K562 (cell line): ENCODE data around the gene NDUFAF8. TPM values are rescaled to one million over a fixed set of nuclear protein-coding genes. Genes with fewer than 3 reads are reported as not detected.

Experiments used
- ATAC-seq: fragments of 200-7000 bp; cut with Tn5 transposase; 3 replicates; pipeline ENCODE4 v1.9.1; 2020; ENCODE audit warnings: moderate library complexity
- BruUV-seq: library from RNA; stranded (reverse); fragments of 400-500 nt; replicated peaks from 2 replicates; lab custom pipeline; 2021; lab: Mats Ljungman, UMichigan
- CTCF ChIA-PET: fragments of 300-600 bp; formaldehyde crosslinking; extraction: SDS; loops from one replicate; lab custom pipeline; 2021; ENCODE audit warnings: low intra/inter-chr PET ratio; lab: Yijun Ruan, JAX
- POLR2A ChIA-PET: fragments of 300-600, 350-650 bp; sonication (Branson Sonifier 250); formaldehyde crosslinking; extraction: SDS; loops from one replicate; lab custom pipeline; 2021; ENCODE audit warnings: antibody characterized with exemption, inconsistent platforms; lab: Yijun Ruan, JAX
- DNase-seq, 4 experiments: peaks; one replicate each; pipeline versions ENCODE4 v3.0.0 to v3.0.0-alpha.2; 2011 to 2018; ENCODE audit warnings: low spot score in 3 of 4, mixed read lengths in 3 of 4; ENCODE audit errors: extremely low read depth in 1 of 4
- FAIRE-seq: peaks from 2 replicates; lab custom pipeline; 2011; peaks lifted over from hg19 to GRCh38; lab: Jason Lieb, UNC
- H2AFZ ChIP-seq: 2 replicates; pipeline ENCODE4 v1.6.0; 2011; ENCODE audit warnings: low read depth, low read length, control low read depth, inconsistent platforms
- H3K27ac ChIP-seq: fragments of 200-600 bp; 3 replicates; pipeline ENCODE4 v1.8.0; 2011; ENCODE audit warnings: low read depth, mild to moderate bottlenecking, control low read depth, inconsistent platforms, low read length, moderate library complexity, mixed read lengths; ENCODE audit errors: extremely low read depth
- H3K27me3 ChIP-seq, 2 experiments: fragments of 300-600 bp in 1 of 2; 2 replicates in 1 of 2; 3 replicates in 1 of 2; pipeline versions ENCODE4 v1.6.0 to v1.8.0; 2011; ENCODE audit warnings: inconsistent platforms in 2 of 2, low read length in 2 of 2, mild to moderate bottlenecking in 1 of 2, mixed read lengths in 1 of 2, moderate library complexity in 1 of 2; ENCODE audit not compliant: control insufficient read depth in 2 of 2, insufficient read depth in 2 of 2
- H3K36me3 ChIP-seq: fragments of 300-600 bp; 3 replicates; pipeline ENCODE4 v1.8.0; 2011; ENCODE audit warnings: mild to moderate bottlenecking, low read length, inconsistent platforms; ENCODE audit not compliant: control insufficient read depth, insufficient read depth
- H3K4me1 ChIP-seq, 2 experiments: fragments of 200-600 bp in 1 of 2; replicated peaks in 1 of 2; 2 replicates in 1 of 2; 3 replicates in 1 of 2; pipeline versions ENCODE4 v1.5.1 to v1.8.0; 2011; ENCODE audit warnings: inconsistent platforms in 2 of 2, low read length in 2 of 2, mild to moderate bottlenecking in 1 of 2, mixed read lengths in 1 of 2, moderate library complexity in 1 of 2; ENCODE audit not compliant: control insufficient read depth in 2 of 2, insufficient read depth in 2 of 2
- H3K4me2 ChIP-seq: 2 replicates; pipeline ENCODE4 v1.6.1; 2011; ENCODE audit warnings: low read length, control low read depth, inconsistent platforms, mixed read lengths; ENCODE audit not compliant: insufficient read depth
- H3K4me3 ChIP-seq: fragments of 200-600 bp; sonication (generic), shearing (Covaris generic); 2 replicates; pipeline ENCODE4 v1.5.1; 2016; ENCODE audit warnings: control low read depth, inconsistent platforms
- H3K79me2 ChIP-seq: fragments of 200-600 bp; 3 replicates; pipeline ENCODE4 v1.8.0; 2011; ENCODE audit warnings: low read length, inconsistent platforms; ENCODE audit not compliant: control insufficient read depth, insufficient read depth
- H3K9ac ChIP-seq, 2 experiments: 2 replicates each; pipeline versions ENCODE4 v1.6.0 to v1.6.1; 2011; ENCODE audit warnings: low read depth in 2 of 2, low read length in 2 of 2, control low read depth in 1 of 2, inconsistent platforms in 1 of 2, mild to moderate bottlenecking in 1 of 2, mixed read lengths in 1 of 2; ENCODE audit not compliant: insufficient read depth in 1 of 2
- H3K9me1 ChIP-seq: one replicate; pipeline ENCODE4 v1.6.0; 2011; ENCODE audit warnings: inconsistent platforms, mild to moderate bottlenecking, low read length, moderate library complexity; ENCODE audit not compliant: control insufficient read depth, insufficient read depth
- H3K9me3 ChIP-seq: replicated peaks from 2 replicates; pipeline ENCODE4 v1.5.1; 2011; ENCODE audit warnings: low read depth, low read length, inconsistent platforms; ENCODE audit not compliant: control insufficient read depth, insufficient read depth
- H4K20me1 ChIP-seq: replicated peaks from 2 replicates; pipeline ENCODE4 v1.6.1; 2011; ENCODE audit warnings: low read length, inconsistent platforms, mixed read lengths; ENCODE audit not compliant: control insufficient read depth, insufficient read depth
- BRF1 ChIP-seq: IDR thresholded peaks from 3 replicates; pipeline ENCODE4 v1.6.1; 2011; ENCODE audit warnings: borderline replicate concordance, mild to moderate bottlenecking; ENCODE audit not compliant: insufficient read length; ENCODE audit errors: extremely low read depth
- KAT7 ChIP-seq: sonication (generic); formaldehyde crosslinking; IDR thresholded peaks from 2 replicates; pipeline ENCODE4 v1.8.0; 2022; ENCODE audit warnings: missing genetic modification reagents, mild to moderate bottlenecking, borderline replicate concordance
- LCOR ChIP-seq: sonication (generic); formaldehyde crosslinking; IDR thresholded peaks from 2 replicates; pipeline ENCODE4 v1.8.0; 2022; ENCODE audit warnings: mild to moderate bottlenecking, missing genetic modification reagents
- RAD51 ChIP-seq: fragments of 450-650 bp; IDR thresholded peaks from 2 replicates; pipeline ENCODE4 v1.7.1; 2016; ENCODE audit warnings: low read depth, mild to moderate bottlenecking, borderline replicate concordance
- WGBS: fragments of 100-300 bp; shearing (Covaris generic); methylation state at CpG from one replicate; pipeline ENCODE4 v1.1.6; 2016; ENCODE audit warnings: low coverage, mixed read lengths; ENCODE audit not compliant: insufficient coverage; ENCODE audit errors: missing lambda C conversion rate; 5-methylcytosine and 5-hydroxymethylcytosine counted together
- in situ Hi-C: fragments of 300-500 bp; cut with MboI; formaldehyde crosslinking; loops from 4 replicates; pipeline ENCODE4 v1.15.0; 2018; ENCODE audit warnings: inconsistent platforms, mixed read lengths
- intact Hi-C: fragments of 100-400 bp; cut with micrococcal nuclease; formaldehyde crosslinking; loops from 2 replicates; pipeline ENCODE4 v1.14.2; 2022
- polyA plus RNA-seq, 8 experiments: library from polyadenylated mRNA; depleted of rRNA in 4 of 8; stranded (reverse) in 5 of 8; unstranded in 3 of 8; fragments of >200 nt; fragmentation: Nextera tagmentation in 2 of 8; fragmentation: Illumina TruSeq in 1 of 8; extraction: Ambion mirVana in 2 of 8; extraction: Trizol in 1 of 8; gene quantifications; 2 replicates each; pipeline versions ENCODE4 v1.2.1 to v1.2.3, GENCODE V29; 2011 to 2014; ENCODE audit warnings: inconsistent platforms in 1 of 8, missing spikeins in 1 of 8
- total RNA-seq, 7 experiments: library from RNA; depleted of rRNA in 6 of 7; stranded (reverse); fragments of >200 nt in 6 of 7; fragmentation: Illumina TruSeq in 2 of 7; extraction: Trizol in 2 of 7; gene quantifications; 2 replicates each; pipeline versions ENCODE4 v1.2.1 to v1.2.3, GENCODE V29; 2011 to 2021; ENCODE audit warnings: low replicate concordance in 1 of 7

Gene NDUFAF8
- total and polyA plus RNA-seq, 9 of the 15 experiments (the other 6 are each of a cell fraction or from before 2014, with no cell fraction given): 13.5 to 144 (median 90.0) TPM

- TF ChIP-seq BRF1 (no peak), RAD51 (no peak), KAT7 (CRISPR knock-in tag) (no peak)
Observed at GRCh38 chr17:81218991-81219390, 20.1 kb upstream of the NDUFAF8 start (continued).

GRCh38 chr17:81219476-81220180 is 19.5 kb upstream of the NDUFAF8 start:
- no peaks in the 10 kb centered on the region for H3K27me3 ChIP-seq
- peaks cover 9 to 45% of the 10 kb centered on the region in 2 experiments for H3K4me1 ChIP-seq
- peaks cover 5% of the 10 kb centered on the region; the same call in 2 of the 3 replicates for H3K79me2 ChIP-seq
- H3K27ac ChIP-seq: no peak overlapping the region
- intact Hi-C loops: loop anchor here (10.0 kb wide), 1 partner anchor 235 kb away; no protein-coding TSS in a partner anchor
- WGBS: 92% methylated on average over 22 of the region's 24 CpGs
- H3K36me3 ChIP-seq: peaks cover 8% of the 10 kb centered on the region; the same call in 1 of the 3 replicates
- H3K4me3 ChIP-seq: no peak overlapping the region
- H3K4me2 ChIP-seq: no peak overlapping the region
- DNase-seq: no peak
- H3K9ac ChIP-seq: peak overlapping the region in 1 of 2 experiments; percentile 81; a peak in 2 of 4 replicates
- BruUV-seq: no TSS peak
- H2AFZ ChIP-seq: no peak overlapping the region
- ATAC-seq: no peak
- POLR2A ChIA-PET: interaction anchor here (0.5 to 1.0 kb wide), 4 partner anchors 38 to 200 kb away, joined by 3 read pairs; no protein-coding TSS in a partner anchor
- TF ChIP-seq LCOR: no peak
- H3K9me3 ChIP-seq: no peaks in the 10 kb centered on the region
- H4K20me1 ChIP-seq: no peaks in the 10 kb centered on the region
- no peak for FAIRE-seq
- in situ Hi-C loops: no loop called here
- CTCF ChIA-PET: no interaction called here
- no peaks in the 10 kb centered on the region for H3K9me1 ChIP-seq
